Upper lobe of right lung (tissue), 1 donor: Measurements from ENCODE around the gene DAAM1. TPM values are rescaled to one million over a fixed set of nuclear protein-coding genes. Genes with fewer than 3 reads are reported as not detected.

ENCODE experiments used
- ATAC-seq: fragments of 200-7000 bp; cut with Tn5 transposase; one replicate; pipeline ENCODE4 v1.9.1; 2020; ENCODE audit warnings: mild to moderate bottlenecking, moderate library complexity
- DNase-seq: peaks from one replicate; pipeline ENCODE4 v3.0.0-alpha.2; 2020
- H3K27ac ChIP-seq: fragments of 200-600 bp; one replicate; pipeline ENCODE4 v1.8.0; 2022
- H3K27me3 ChIP-seq: fragments of 200-600 bp; one replicate; pipeline ENCODE4 v1.8.0; 2022; ENCODE audit warnings: mild to moderate bottlenecking
- H3K36me3 ChIP-seq: fragments of 200-600 bp; one replicate; pipeline ENCODE4 v1.8.0; 2022
- H3K4me1 ChIP-seq: fragments of 200-600 bp; one replicate; pipeline ENCODE4 v1.8.0; 2022
- H3K4me3 ChIP-seq: fragments of 200-600 bp; one replicate; pipeline ENCODE4 v1.8.0; 2022; ENCODE audit warnings: mild to moderate bottlenecking
- H3K9me3 ChIP-seq: fragments of 200-600 bp; one replicate; pipeline ENCODE4 v1.8.0; 2022
- CTCF ChIP-seq: fragments of 200-600 bp; IDR thresholded peaks from one replicate; pipeline ENCODE4 v1.8.0; 2022; ENCODE audit warnings: antibody characterized with exemption
- intact Hi-C: fragments of 100-400 bp; cut with DNase I; formaldehyde crosslinking; loops from one replicate; pipeline ENCODE4 v1.11.0; 2022
- total RNA-seq: library from RNA; stranded (reverse); fragmentation: NEBNext Ultra II Directional; extraction: Animal tissue kit (Norgen Biotek cat#: 25700); gene quantifications from one replicate; pipeline ENCODE4 v1.2.1, GENCODE V29; 2021
- donor health status: DM: no; HTN: yes; CAD: no; lungs with severe emphysema.

DAAM1 gene
- total RNA-seq, 1 donor from 2014 or later, result 51.2 TPM

- ATAC-seq (no peak), DNase-seq (no peak)
- Histone ChIP-seq H3K4me3 (no peak overlapping the region), H3K4me1 (peaks cover 2% of the 10 kb centered on the region), H3K9me3 (no peaks in the 10 kb centered on the region), H3K27ac (no peak overlapping the region), H3K27me3 (no peaks in the 10 kb centered on the region), H3K36me3 (no peaks in the 10 kb centered on the region)
- intact Hi-C loops, result no loop called here
- no peak for TF ChIP-seq CTCF
Observed at GRCh38 chr14:59269466-59269865, 81.0 kb downstream of the DAAM1 start.

- Histone ChIP-seq H3K9me3 (no peaks in the 10 kb centered on the region), H3K27me3 (no peaks in the 10 kb centered on the region), H3K4me3 (no peak overlapping the region), H3K36me3 (no peaks in the 10 kb centered on the region), H3K4me1 (peaks cover 18% of the 10 kb centered on the region), H3K27ac (no peak overlapping the region)
- no peak for TF ChIP-seq CTCF
- DNase-seq (no peak), ATAC-seq (no peak)
- intact Hi-C loops, result no loop called here
Observed at GRCh38 chr14:59271256-59271655, 82.8 kb downstream of the DAAM1 start.

GRCh38 chr14:59271734-59272133 is 83.3 kb downstream of the DAAM1 start:
- Histone ChIP-seq H3K9me3 (no peaks in the 10 kb centered on the region), H3K27me3 (no peaks in the 10 kb centered on the region), H3K36me3 (no peaks in the 10 kb centered on the region), H3K27ac (no peak overlapping the region), H3K4me1 (peaks cover 18% of the 10 kb centered on the region), H3K4me3 (no peak overlapping the region)
- intact Hi-C loops, result no loop called here
- TF ChIP-seq CTCF, result no peak
- ATAC-seq, result no peak
- no peak for DNase-seq

- no peak overlapping the region for H3K4me3 ChIP-seq
- H3K27ac ChIP-seq, result no peak overlapping the region
- H3K9me3 ChIP-seq, result no peaks in the 10 kb centered on the region
- H3K27me3 ChIP-seq, result no peaks in the 10 kb centered on the region
- DNase-seq (no peak), ATAC-seq (no peak)
- peaks cover 18% of the 10 kb centered on the region for H3K4me1 ChIP-seq
- intact Hi-C loops, result no loop called here
- no peaks in the 10 kb centered on the region for H3K36me3 ChIP-seq
- TF ChIP-seq CTCF, result no peak
Observed at GRCh38 chr14:59272633-59273032, 84.2 kb downstream of the DAAM1 start.

- no peak for DNase-seq
- Histone ChIP-seq H3K4me3 (no peak overlapping the region), H3K36me3 (no peaks in the 10 kb centered on the region), H3K27me3 (no peaks in the 10 kb centered on the region), H3K27ac (no peak overlapping the region), H3K4me1 (peaks cover 18% of the 10 kb centered on the region), H3K9me3 (no peaks in the 10 kb centered on the region)
- intact Hi-C loops, result no loop called here
- ATAC-seq, result no peak
- no peak for TF ChIP-seq CTCF
Observed at GRCh38 chr14:59273737-59274136, 85.3 kb downstream of the DAAM1 start.

- Histone ChIP-seq H3K27ac (no peak overlapping the region), H3K4me3 (no peak overlapping the region), H3K27me3 (no peaks in the 10 kb centered on the region), H3K4me1 (peaks cover 18% of the 10 kb centered on the region), H3K9me3 (no peaks in the 10 kb centered on the region), H3K36me3 (no peaks in the 10 kb centered on the region)
- ATAC-seq, result peak; percentile 73
- peak; percentile 67 for DNase-seq
- TF ChIP-seq CTCF, result no peak
- intact Hi-C loops, result no loop called here
Observed at GRCh38 chr14:59274991-59275391, 86.5 kb downstream of the DAAM1 start.
